Liver (tissue), 3 donors: ENCODE measurements around the gene RFNG.

Experiments
- ATF3 ChIP-seq: IDR thresholded peaks from 2 replicates; pipeline ENCODE4 v1.6.1; 2016; ENCODE audit warnings: antibody characterized with exemption
- CTCF ChIP-seq: fragments of 150-350 bp; IDR thresholded peaks from 2 replicates; pipeline ENCODE4 v1.5.1; 2017; ENCODE audit warnings: improper control_type of control experiment, low read depth, low read length; ENCODE audit not compliant: missing input control
- EGR1 ChIP-seq, 2 donors: IDR thresholded peaks; 2 replicates each; pipeline ENCODE4 v1.6.1; 2016 to 2018; ENCODE audit warnings: antibody characterized with exemption in 2 of 2, low read depth in 2 of 2
- GABPA ChIP-seq, 2 donors: IDR thresholded peaks in 1 of 2; conservative IDR thresholded peaks in 1 of 2; 2 replicates each; pipeline ENCODE4 v1.6.1; 2016; ENCODE audit warnings: antibody characterized with exemption in 2 of 2, mild to moderate bottlenecking in 1 of 2, moderate library complexity in 1 of 2
- HNF4A ChIP-seq, 2 donors: conservative IDR thresholded peaks; 2 replicates each; pipeline ENCODE4 v1.6.1; 2016; ENCODE audit warnings: antibody characterized with exemption in 2 of 2, mild to moderate bottlenecking in 2 of 2
- JUND ChIP-seq, 2 donors: IDR thresholded peaks; 2 replicates each; pipeline ENCODE4 v1.6.1; 2016; ENCODE audit warnings: antibody characterized with exemption in 2 of 2
- MAX ChIP-seq: IDR thresholded peaks from 2 replicates; pipeline ENCODE4 v1.6.1; 2016; ENCODE audit warnings: antibody characterized with exemption
- RAD21 ChIP-seq, 2 donors: IDR thresholded peaks; 2 replicates each; pipeline ENCODE4 v1.6.1; 2016; ENCODE audit warnings: antibody characterized with exemption in 2 of 2, mild to moderate bottlenecking in 2 of 2
- TAF1 ChIP-seq: conservative IDR thresholded peaks from 2 replicates; pipeline ENCODE4 v1.6.1; 2016; ENCODE audit warnings: antibody characterized with exemption, mild to moderate bottlenecking
- ZBTB33 ChIP-seq: IDR thresholded peaks from 2 replicates; pipeline ENCODE4 v1.6.1; 2016; ENCODE audit warnings: antibody characterized with exemption
- donor health status: healthy.
- donor health status: healthy.

GRCh38 chr17:82006468-82007227 is 45.0 kb downstream of the RFNG start:
- TF ChIP-seq CTCF (no peak), RAD21 (IDR thresholded peaks at IDR 0.05) (no peak), EGR1 (IDR thresholded peaks at IDR 0.05; ENCODE audit: low read depth in 2 of 2) (no peak), GABPA (IDR thresholded peaks at IDR 0.05 in 1 of 2, conservative IDR thresholded peaks at IDR 0.05 in 1 of 2) (no peak), ATF3 (no peak), ZBTB33 (no peak), HNF4A (conservative IDR thresholded peaks at IDR 0.05) (no peak), TAF1 (no peak), MAX (no peak), JUND (IDR thresholded peaks at IDR 0.05) (no peak)
